NOMO-1 (cell line): ENCODE results near the gene CLK4.

Source experiments
- DNase-seq, 2 experiments: peaks; one replicate each; lab custom pipeline; 2025; ENCODE audit not compliant: unreplicated experiment in 2 of 2; lab: John Stamatoyannopoulos, UW

CLK4 gene

DNA sequence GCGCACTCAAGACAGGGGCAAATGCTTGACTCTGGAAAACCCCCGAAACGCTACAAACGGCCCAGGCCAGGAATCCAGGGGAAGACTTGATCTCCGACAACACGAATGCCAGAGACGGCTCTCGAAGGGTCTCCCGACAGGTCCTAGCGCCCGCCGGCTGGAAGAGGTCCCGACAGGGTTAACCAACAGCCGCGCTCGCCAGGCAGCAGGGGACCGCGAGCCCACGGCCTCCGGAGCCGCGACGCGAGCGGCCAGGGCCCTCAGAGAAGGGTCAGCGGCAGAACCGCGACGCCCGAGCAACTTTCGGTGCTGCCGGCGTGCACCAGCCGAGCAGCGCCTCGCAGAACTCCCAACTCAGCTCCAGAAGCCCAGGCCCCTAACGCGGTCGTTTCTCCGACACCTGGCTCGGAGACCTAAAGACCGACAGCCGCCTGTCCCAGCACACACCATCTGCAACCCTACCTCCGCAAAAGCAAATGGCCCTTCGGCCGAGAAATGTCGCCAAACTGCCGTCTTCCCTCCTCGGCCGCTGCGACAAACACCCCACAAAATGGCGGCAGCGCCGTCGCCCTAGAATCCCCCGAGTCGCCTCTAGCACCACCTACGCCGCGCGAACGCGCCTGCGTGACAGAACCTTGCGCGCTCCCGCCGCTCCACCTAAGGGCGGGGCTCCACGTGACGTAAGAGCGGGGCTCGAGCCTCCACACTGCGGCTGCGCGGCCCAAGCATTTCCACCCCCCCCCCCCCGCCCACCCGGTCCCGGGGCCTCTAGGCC is at the start of gene CLK4:
TSS of gene CLK4 (minus strand) at position 567 of the 775 bp plus-strand sequence. CDS start 3,634 bp downstream, outside the sequence.
- peak; percentile 88 to 95 for DNase-seq

DNA sequence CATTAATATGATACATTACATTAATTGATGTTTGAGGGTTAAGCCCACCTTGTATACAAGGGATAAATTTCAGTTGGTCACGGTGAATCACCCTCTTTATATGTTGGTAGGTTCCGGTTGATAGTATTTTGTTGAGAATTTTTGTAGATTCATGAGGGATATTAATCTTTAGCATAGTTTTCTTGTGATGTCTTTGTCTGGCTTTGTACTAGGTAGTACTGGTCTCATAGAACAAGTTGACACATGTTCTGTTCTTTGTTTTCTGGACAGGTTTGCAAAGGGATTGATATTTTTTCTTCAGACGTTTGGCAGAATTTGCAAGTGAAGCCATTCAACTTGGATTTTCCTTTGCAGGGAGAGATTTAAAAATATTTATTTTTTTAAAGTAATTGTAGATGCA is 49.1 kb upstream of the CLK4 start:
- DNase-seq = no peak

DNA sequence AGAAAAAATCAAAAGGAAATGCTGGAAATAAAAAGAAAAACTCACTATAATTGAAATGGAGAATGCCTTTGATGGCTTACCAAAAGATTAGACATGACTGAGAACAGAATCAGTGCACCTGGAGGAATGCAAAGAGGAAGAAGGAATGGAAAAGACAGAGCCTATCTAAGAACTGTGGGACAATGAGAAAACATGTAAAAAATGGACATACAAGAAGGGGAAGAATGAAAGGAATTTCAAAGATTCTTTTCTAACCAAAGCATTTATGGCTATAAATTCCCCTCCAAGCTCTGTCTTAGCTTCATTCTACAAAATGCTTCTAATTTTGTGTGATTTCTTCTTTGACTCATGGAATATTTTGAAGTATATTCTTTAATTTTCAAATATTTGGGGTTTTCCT is 47.5 kb upstream of the CLK4 start:
- no peak for DNase-seq

DNA sequence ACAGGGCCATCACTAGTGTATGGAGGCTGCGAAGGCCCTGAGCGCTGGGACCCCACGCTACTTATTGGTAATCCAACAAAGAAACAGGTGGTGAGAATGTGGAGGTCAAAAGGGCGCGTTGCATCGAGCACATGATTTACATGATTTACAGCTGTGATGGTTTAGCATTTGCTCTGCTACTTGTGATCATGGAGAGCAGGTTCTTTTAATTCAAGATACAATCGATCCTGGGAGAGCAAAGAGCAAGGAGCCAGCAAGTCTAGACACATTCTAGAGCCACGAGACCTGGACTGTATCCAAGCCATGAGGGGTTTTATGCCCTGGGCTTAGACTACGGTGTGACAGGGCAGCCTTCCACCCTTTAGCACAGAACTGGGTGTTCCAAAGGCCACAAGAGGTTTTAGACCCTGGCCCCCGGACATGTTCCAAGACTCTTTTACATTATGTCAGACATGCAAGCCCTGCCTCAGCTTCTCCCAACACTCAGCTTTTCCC is 47.0 kb upstream of the CLK4 start:
- no peak for DNase-seq

DNA sequence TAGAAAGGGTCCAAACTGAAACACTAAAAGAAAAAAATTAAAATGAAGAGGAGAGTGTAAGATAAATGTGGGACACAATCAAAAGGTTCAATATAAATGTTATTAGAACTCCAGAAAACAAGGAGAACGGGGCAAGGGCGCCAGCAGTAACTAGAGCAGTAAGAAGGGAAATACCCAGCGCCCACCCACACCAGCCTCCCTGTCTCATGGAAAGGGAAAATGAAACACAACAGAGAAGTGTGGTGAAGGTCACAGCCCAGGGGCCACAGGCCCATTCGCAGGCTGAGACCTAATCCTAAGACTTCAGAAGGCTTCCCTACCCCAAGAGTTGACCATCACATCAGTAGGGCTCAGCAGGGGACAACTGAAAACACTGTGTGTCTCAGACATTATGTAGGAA is 45.8 kb upstream of the CLK4 start:
- no peak for DNase-seq

DNA sequence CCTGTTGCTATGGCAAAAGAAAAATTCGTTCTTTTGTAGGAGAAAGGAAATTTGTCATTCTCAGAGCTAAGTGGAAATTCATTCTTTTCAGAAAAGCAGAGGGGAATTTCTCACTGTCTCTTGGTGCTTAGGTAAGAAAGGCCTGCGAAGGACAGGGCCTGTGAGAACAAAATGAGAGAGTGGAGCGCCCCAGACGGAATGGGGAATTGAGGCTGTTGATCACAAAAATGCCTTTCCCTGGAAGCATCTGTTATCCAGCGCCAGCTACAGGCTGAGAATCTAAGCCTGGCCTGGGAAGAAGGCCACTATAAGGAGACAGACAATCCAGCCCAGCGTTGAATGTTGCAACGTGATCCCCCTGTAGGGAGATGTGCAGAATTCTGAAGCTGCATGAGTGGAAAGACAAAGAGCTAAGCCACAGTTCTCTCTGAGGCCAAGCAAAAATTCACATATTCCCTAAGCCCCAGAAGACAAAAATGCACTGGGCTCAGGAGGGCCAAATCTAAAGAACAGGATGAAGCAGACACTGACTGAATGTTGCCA is 44.8 kb upstream of the CLK4 start:
- no peak for DNase-seq

DNA sequence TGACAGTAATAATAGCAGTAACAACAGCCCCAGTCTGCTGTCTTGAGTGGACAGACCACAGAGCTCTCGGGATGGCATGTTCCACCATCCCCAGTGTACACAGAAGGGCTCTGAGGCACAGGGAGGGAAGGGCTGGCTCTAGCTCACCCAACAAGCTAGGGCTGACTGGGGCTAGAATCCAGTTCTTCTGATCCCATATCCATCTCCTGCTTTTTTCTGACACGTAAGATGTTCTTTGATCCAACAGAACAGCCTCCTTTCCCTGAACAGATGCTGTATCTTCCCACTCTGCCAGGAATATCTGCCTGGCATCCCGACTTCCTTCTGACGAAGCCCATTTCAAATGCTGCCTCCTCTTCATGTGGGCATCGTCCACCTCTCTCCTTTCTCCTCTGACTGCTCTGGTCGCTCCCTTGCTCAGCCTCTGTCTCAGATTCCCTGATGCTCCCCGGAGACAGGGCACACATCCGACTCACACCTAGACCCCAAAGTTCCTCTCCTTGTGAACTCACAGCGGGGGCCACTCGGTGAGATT is 43.6 kb upstream of the CLK4 start:
- DNase-seq = no peak

DNA sequence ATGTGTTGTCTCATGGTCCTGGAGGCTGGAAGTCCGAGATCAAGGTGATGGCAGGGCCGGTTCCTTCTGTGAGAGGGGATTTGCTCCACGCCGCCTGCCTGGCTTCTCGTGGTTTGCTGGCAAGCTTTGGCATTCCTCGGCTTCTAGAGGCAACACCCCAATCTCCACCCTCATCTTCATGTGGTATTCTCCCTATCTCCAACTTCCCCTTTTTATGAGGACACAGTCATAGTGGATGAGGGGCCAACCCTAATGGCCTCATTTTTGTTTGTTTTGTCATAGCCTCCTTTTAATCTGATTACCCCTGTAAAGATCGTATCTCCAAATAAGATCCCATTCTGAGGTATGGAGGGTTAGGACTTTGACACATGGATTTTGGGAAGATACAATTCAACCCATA is 41.7 kb upstream of the CLK4 start:
- DNase-seq = peak in 1 of 2 experiments; percentile 34

DNA sequence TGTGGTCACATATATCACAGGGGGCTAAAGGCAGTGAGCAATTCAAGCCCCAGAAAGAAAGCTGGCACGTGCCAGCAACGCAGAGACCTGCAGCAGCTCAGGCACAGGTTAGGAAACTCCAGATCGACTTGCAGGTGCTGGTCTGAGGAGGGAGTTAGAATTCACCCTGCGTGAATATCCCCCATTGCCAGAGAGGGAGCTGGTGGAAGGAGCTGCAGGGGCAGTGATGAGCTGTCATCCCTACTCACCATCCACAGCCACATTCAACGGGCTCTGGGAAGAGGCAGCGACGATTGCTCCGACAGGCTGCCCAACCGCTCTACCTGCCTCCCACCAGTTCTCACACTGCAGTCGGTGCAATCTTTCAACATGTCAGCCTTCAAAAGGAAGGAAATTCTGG is 40.8 kb upstream of the CLK4 start:
- DNase-seq = no peak

DNA sequence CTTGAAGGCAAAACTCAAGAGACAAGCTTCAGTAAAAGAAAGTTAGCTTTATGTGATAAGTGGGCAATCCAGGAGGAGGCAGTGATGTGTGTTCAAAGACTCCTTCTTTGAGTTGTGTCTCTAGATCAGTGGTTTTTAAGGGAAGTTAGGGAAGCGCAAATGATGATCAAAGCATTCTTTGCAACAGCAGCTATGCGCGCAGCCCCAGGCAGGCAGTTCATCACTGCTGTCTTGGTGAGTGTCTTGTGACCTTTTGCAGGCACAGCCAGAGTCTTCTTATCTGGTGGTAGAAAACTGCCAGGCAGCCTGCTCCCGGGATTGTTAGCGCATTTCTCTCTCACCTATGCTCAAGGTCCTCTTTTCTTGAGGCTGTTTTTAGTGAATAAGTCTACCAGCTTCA is 40.3 kb upstream of the CLK4 start:
- DNase-seq = no peak

DNA sequence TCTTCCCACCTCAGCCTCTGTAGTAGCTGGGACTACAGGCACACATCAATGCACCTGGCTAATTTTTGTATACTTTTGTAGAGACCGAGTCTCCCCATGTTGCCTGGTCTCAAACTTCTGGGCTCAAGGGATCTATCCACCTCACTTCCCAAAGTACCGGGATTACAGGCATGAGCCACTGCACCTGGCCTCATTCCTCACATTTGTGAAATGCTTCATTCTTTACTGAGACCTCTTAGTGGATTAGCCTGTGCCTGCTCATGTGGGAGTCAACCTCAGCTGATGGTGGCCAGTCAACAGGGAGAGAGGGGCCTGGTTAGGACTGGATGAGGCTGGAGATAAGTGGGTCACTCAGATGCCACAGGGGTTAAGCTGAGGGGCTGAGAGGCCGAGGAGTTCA is 37.3 kb upstream of the CLK4 start:
- no peak for DNase-seq

DNA sequence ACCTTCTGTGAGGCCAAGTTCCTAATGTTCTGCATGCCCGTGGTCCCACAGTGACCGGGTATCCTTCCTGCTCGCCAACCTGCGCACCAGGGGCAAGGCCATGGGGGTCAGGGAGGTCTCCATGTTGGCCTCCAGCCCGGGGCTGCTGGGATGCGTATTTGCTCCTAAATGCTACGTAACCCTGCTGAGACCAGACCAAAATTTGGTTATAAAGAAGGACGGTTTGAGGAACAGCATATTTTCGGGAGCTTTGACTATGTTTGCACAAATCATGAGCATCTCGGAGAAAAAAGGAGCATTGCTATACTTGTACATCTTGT is 35.7 kb upstream of the CLK4 start:
- no peak for DNase-seq

DNA sequence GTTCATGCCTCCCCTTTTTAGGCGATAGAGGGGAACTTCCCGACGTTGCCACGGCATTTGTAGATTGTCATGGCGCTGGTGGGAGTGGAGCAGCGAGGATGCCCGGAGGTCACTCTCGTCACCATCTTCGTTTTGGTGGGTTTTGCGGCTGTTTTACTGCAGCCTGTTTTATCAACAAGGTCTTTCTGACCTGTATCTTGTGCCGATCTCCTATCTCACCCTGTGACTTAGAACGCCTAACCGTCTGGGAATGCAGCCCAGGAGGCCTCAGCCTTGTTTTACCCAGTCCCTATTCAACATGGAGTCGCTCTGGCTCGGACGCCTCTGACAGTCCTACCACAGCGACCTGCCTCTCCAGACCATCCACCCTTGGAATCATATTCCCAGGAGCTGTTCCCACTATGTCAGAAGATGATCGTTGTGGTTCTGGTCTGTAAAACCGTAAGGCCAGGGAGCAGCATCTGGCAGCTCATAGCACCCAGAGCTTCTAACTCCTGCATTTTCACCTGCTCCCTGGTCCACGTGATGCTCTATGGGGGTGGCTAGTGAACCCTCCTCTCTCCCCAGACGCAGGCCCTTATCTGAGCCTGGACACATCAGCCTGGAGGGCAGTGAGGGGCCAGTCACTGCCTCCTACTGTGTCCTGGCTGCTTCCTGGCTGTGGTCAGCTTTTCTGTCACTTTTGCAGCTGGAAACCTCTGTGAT is 35.1 kb upstream of the CLK4 start:
- no peak for DNase-seq

DNA sequence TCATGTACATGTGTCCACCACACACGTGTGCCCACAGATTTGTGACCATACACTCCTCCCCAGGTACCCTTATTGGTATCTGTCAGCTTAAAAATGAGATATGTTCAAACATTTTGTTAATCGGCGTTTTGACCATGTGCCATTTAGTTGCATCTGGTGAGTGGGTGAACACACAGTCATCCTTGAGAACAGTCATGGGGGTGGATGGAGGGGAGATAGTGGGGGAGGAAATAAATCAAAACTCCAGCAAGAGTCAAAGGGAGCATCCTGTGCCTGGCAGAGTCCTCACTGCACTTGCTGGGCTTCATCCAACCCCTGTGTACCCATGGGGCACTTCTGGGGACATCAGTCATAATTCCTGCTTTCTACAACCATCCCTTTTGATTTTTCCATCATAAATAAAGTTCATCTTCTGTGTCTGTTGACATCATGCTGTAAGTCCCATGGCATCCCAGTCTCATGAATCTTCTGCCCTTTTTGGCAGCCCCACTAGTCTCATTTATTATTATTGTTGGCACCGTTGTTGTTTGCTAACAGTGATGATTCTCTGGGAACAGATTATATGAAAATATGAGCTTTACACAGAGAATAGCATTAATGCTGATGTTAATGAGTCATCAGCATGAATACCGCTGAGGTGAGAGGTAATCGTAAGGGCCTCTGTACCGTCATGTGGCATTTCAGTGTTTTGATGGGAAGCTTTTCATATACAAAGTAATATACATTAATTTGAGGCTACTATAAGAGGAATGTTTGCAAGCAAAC is 24.4 kb upstream of the CLK4 start:
- no peak for DNase-seq

DNA sequence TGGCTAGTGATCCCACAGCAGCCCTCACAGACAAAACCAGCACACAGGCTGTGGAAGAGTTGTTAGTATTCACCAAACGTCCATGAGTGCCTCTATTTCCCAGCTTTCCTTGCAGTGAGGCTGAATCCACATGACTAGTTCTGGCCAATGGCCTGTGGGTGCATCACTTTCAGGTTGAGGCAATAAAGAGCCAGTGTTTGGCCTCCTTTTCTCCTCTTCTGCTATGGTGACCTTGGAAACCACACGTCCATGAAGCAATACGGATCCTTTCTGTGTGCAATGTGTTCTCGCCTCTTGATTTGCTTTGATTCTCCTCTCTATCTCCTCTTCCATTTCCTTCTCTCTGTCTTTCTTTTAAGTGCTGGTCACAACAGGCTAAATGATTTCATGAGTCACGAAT is 23.4 kb upstream of the CLK4 start:
- no peak for DNase-seq

DNA sequence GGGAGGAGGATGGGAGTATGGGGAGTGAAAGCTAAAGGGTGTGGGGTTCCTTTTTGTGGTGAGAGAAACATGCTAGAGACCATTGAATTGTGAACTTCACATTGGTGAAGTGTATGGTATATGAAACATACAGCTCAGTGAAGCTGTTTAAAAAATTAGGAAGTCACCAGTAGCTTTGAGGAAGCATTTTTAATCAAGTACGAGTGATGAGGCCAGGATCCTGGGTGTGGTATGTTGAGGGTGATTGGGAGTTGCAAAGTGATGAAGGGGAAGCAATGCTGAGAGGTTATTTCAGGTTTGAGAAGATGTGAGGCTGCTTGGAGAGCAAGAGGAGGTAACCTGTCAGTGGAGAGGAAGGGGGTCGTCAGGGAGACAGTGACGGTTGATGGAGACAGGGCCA is 22.7 kb upstream of the CLK4 start:
- peak; percentile 26 to 32 for DNase-seq

DNA sequence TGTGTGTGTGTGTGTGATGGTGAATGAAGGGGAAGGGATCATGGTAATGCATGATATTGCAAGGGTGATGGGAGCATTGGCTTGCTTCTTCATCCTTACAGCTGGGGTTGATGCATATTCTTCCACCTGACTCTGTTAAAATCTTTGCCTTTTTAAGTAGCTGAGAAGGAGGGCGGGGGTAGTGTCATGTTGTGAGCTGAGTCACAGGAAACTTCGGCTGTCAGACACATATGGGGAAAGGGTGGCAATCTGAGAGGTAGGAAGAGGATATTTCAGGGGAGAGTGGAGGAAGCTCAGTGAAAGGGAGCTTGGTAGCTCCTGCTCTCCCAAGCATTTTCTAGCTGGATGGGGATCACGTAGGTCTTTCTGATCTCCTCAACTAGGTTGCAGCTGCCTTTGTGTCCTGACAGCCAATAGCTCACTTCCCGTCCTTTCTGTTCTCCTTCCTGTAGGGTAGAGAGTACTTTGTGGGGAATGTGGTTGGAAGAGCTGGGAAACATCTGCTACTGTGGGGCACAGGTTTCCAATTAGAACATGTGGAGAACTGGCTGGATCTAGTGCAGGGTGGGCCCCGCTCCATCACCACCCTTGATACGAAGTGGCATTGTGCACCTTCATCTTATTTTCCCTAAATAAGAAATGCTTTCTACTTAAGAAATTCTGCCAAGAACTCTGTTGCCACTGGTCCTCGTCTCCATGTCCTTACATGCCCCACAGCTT is 18.1 kb upstream of the CLK4 start:
- no peak for DNase-seq

DNA sequence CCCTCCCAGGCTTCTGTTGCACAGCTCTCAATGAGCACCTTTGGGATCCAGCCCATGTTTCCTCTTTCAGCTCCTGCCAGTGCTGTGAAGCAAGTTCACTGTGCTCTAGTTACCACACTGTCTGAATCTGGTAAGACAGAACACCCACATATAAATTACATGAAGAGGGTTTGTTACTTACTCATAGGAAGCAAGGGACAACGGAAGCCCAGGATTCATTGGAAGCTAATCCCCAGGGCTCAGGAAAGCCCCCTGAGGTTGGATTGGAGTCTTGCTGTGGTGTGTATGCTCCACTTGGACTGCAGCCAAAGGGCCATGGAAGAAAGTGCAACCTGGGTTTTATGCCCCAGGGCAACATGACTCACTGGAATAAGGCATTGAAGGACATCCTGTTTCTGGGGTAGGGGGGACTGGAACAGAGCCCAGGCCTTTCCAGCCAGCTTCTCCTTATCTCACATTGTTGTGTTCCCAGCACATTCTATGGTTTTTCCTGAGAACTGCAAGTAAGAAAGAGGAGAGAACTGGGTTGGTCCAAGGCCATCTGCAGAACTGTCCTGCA is 15.6 kb upstream of the CLK4 start:
- no peak for DNase-seq

DNA sequence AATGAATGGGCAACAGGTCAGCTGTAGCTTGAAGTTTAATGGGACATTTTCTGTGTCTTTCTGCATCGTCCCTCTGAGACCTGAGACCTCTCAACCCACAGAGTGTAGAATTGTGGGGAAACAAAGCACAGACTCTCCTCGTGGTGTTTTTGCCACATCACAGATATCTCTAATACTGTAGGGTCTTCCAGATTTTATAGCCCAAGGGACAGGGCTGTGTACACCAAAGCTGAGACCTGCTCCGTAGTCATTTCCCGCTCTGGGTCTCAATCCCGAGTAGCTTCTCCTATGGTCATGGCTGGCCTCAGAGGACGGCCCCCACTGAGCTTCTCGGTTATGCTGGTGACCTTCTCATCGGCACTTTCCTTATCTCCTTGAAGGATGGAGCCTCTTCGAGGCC is 14.9 kb upstream of the CLK4 start:
- DNase-seq = no peak
